BE2C (cell line): ENCODE measurements around the gene RIGI.

Source experiments
- DNase-seq: peaks from one replicate; pipeline ENCODE4 v3.0.0-alpha.2; 2020
- H3K27me3 ChIP-seq: fragments of 250-450 bp; sonication (Bioruptor Pico); 2 replicates; pipeline ENCODE4 v1.5.1; 2020; ENCODE audit warnings: mild to moderate bottlenecking
- H3K36me3 ChIP-seq: fragments of 250-450 bp; sonication (Bioruptor Pico); 2 replicates; pipeline ENCODE4 v1.5.1; 2020; ENCODE audit warnings: mild to moderate bottlenecking
- H3K4me1 ChIP-seq: fragments of 250-450 bp; sonication (Bioruptor Pico); 2 replicates; pipeline ENCODE4 v1.5.1; 2020
- H3K4me3 ChIP-seq: 2 replicates; pipeline ENCODE4 v1.5.1; 2011; ENCODE audit warnings: low read depth, low read length
- H3K9me3 ChIP-seq: fragments of 250-450 bp; sonication (Bioruptor Pico); 2 replicates; pipeline ENCODE4 v1.5.1; 2020
- TF ChIP-seq, protein P1 (sequence below): IDR thresholded peaks from 2 replicates; pipeline ENCODE4 v1.5.1; 2012; ENCODE audit warnings: mild to moderate bottlenecking, low read depth, low read length

The RIGI gene

GRCh38 chr9:32483343-32483742, 42.7 kb downstream of the RIGI start:
- Histone ChIP-seq H3K4me3 (no peak overlapping the region), H3K4me1 (no peaks in the 10 kb centered on the region), H3K9me3 (no peaks in the 10 kb centered on the region), H3K36me3 (no peaks in the 10 kb centered on the region), H3K27me3 (no peaks in the 10 kb centered on the region)
- TF ChIP-seq, protein P1, sequence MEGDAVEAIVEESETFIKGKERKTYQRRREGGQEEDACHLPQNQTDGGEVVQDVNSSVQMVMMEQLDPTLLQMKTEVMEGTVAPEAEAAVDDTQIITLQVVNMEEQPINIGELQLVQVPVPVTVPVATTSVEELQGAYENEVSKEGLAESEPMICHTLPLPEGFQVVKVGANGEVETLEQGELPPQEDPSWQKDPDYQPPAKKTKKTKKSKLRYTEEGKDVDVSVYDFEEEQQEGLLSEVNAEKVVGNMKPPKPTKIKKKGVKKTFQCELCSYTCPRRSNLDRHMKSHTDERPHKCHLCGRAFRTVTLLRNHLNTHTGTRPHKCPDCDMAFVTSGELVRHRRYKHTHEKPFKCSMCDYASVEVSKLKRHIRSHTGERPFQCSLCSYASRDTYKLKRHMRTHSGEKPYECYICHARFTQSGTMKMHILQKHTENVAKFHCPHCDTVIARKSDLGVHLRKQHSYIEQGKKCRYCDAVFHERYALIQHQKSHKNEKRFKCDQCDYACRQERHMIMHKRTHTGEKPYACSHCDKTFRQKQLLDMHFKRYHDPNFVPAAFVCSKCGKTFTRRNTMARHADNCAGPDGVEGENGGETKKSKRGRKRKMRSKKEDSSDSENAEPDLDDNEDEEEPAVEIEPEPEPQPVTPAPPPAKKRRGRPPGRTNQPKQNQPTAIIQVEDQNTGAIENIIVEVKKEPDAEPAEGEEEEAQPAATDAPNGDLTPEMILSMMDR = no peak
- no peak for DNase-seq
